ENCODE data around the gene CTAG2.

GRCh38 chrX:154655346-154655745 is 2.0 kb upstream of the CTAG2 start:
- TF ChIP-seq CTCF (IDR thresholded peaks at IDR 0.05) (no peak), POLR2A (IDR thresholded peaks at IDR 0.05) (no peak)
